H9 (cell line): Measurements from ENCODE around the gene CLRN1. TPM values are rescaled to one million over a fixed set of nuclear protein-coding genes. Genes with fewer than 3 reads are reported as not detected.

Source experiments
- DNase-seq: peaks from one replicate; pipeline ENCODE4 v3.0.0-alpha.2; 2017
- H2AFZ ChIP-seq: one replicate; pipeline ENCODE4 v1.6.1; 2013; ENCODE audit warnings: mild to moderate bottlenecking, low read length, control low read depth, moderate library complexity
- H2AK5ac ChIP-seq: 2 replicates; pipeline ENCODE4 v1.6.1; 2013; ENCODE audit warnings: low read length, control low read depth, mixed read lengths; ENCODE audit not compliant: insufficient read length
- H2BK120ac ChIP-seq: one replicate; pipeline ENCODE4 v1.6.1; 2013; ENCODE audit warnings: low read depth, mild to moderate bottlenecking, low read length, control low read depth, inconsistent platforms; ENCODE audit not compliant: poor library complexity, severe bottlenecking
- H2BK12ac ChIP-seq: 2 replicates; pipeline ENCODE4 v1.6.1; 2013; ENCODE audit warnings: low read length, control low read depth, mixed read lengths, low read depth; ENCODE audit not compliant: insufficient read length
- H2BK15ac ChIP-seq: 2 replicates; pipeline ENCODE4 v1.6.1; 2013; ENCODE audit warnings: low read depth, low read length, control low read depth
- H2BK20ac ChIP-seq: one replicate; pipeline ENCODE4 v1.6.1; 2013; ENCODE audit warnings: low read depth, mild to moderate bottlenecking, low read length, control low read depth, inconsistent platforms; ENCODE audit not compliant: poor library complexity, severe bottlenecking
- H2BK5ac ChIP-seq: 2 replicates; pipeline ENCODE4 v1.6.1; 2013; ENCODE audit warnings: low read length, control low read depth, mixed read lengths; ENCODE audit not compliant: insufficient read length
- H3K14ac ChIP-seq: 2 replicates; pipeline ENCODE4 v1.6.1; 2013; ENCODE audit warnings: low read length, control low read depth; ENCODE audit not compliant: insufficient read depth
- H3K18ac ChIP-seq: 2 replicates; pipeline ENCODE4 v1.6.1; 2013; ENCODE audit warnings: low read depth, mild to moderate bottlenecking, mixed read lengths, low read length, control low read depth; ENCODE audit not compliant: insufficient read length
- H3K23ac ChIP-seq: 2 replicates; pipeline ENCODE4 v1.6.1; 2013; ENCODE audit warnings: low read length, control low read depth, mixed read lengths, low read depth; ENCODE audit not compliant: insufficient read length
- H3K23me2 ChIP-seq: 2 replicates; pipeline ENCODE4 v1.6.1; 2013; ENCODE audit warnings: low read depth, mild to moderate bottlenecking, mixed read lengths, low read length, control low read depth; ENCODE audit not compliant: insufficient read length, poor library complexity, severe bottlenecking
- H3K27ac ChIP-seq: 2 replicates; pipeline ENCODE4 v1.5.1; 2013; ENCODE audit warnings: low read length, control low read depth, mixed read lengths, low read depth; ENCODE audit not compliant: insufficient read length
- H3K27me3 ChIP-seq: 2 replicates; pipeline ENCODE4 v1.6.1; 2013; ENCODE audit warnings: low read length, control low read depth, inconsistent platforms; ENCODE audit not compliant: insufficient read depth
- H3K4ac ChIP-seq: 2 replicates; pipeline ENCODE4 v1.6.1; 2013; ENCODE audit warnings: low read depth, mild to moderate bottlenecking, control low read depth, inconsistent platforms, low read length, moderate library complexity
- H3K4me1 ChIP-seq: 2 replicates; pipeline ENCODE4 v1.6.1; 2013; ENCODE audit warnings: low read length, control low read depth, inconsistent platforms; ENCODE audit not compliant: insufficient read depth
- H3K4me2 ChIP-seq: 2 replicates; pipeline ENCODE4 v1.6.1; 2013; ENCODE audit warnings: low read length, control low read depth, mixed read lengths; ENCODE audit not compliant: insufficient read length, insufficient read depth
- H3K56ac ChIP-seq: 2 replicates; pipeline ENCODE4 v1.6.1; 2013; ENCODE audit warnings: low read depth, mild to moderate bottlenecking, mixed read lengths, low read length, control low read depth; ENCODE audit not compliant: insufficient read length
- H3K79me1 ChIP-seq: 2 replicates; pipeline ENCODE4 v1.6.1; 2013; ENCODE audit warnings: low read depth, mild to moderate bottlenecking, moderate library complexity, low read length, control low read depth, inconsistent platforms; ENCODE audit not compliant: insufficient read depth, poor library complexity, severe bottlenecking
- H3K79me2 ChIP-seq: 2 replicates; pipeline ENCODE4 v1.6.1; 2013; ENCODE audit warnings: low read length, control low read depth, inconsistent platforms; ENCODE audit not compliant: insufficient read depth
- H3K9ac ChIP-seq: 2 replicates; pipeline ENCODE4 v1.6.1; 2013; ENCODE audit warnings: low read length, control low read depth, mixed read lengths; ENCODE audit not compliant: insufficient read length; ENCODE audit errors: extremely low read depth
- H3K9me3 ChIP-seq: one replicate; pipeline ENCODE4 v1.6.1; 2013; ENCODE audit warnings: low read depth, low read length, inconsistent platforms; ENCODE audit not compliant: control insufficient read depth
- H3T11ph ChIP-seq: one replicate; pipeline ENCODE4 v1.6.1; 2013; ENCODE audit warnings: mild to moderate bottlenecking, low read length, control low read depth, inconsistent platforms
- H4K20me1 ChIP-seq: one replicate; pipeline ENCODE4 v1.6.1; 2013; ENCODE audit not compliant: control insufficient read depth, insufficient read length, insufficient read depth
- H4K5ac ChIP-seq: 2 replicates; pipeline ENCODE4 v1.6.1; 2013; ENCODE audit warnings: low read depth, mild to moderate bottlenecking, mixed read lengths, low read length, control low read depth; ENCODE audit not compliant: insufficient read length
- H4K8ac ChIP-seq: replicated peaks from 2 replicates; pipeline ENCODE4 v1.6.1; 2013; ENCODE audit warnings: low read length, control low read depth, mixed read lengths, low read depth; ENCODE audit not compliant: insufficient read length
- H4K91ac ChIP-seq: 2 replicates; pipeline ENCODE4 v1.6.1; 2013; ENCODE audit warnings: low read depth, mild to moderate bottlenecking, moderate library complexity, mixed read lengths, low read length, control low read depth; ENCODE audit not compliant: insufficient read length
- H3K27ac Mint-ChIP-seq, 3 experiments: 2 replicates in 2 of 3; 3 replicates in 1 of 3; pipeline ENCODE4 v1.8.0; 2020 to 2021; ENCODE audit warnings: mixed read lengths in 3 of 3, mild to moderate bottlenecking in 1 of 3, moderate library complexity in 1 of 3
- H3K27me3 Mint-ChIP-seq: 2 replicates; pipeline ENCODE4 v1.8.0; 2021; ENCODE audit warnings: low read depth, mild to moderate bottlenecking, moderate library complexity, mixed read lengths
- H3K36me3 Mint-ChIP-seq, 3 experiments: 2 replicates in 2 of 3; 3 replicates in 1 of 3; pipeline ENCODE4 v1.8.0; 2020 to 2021; ENCODE audit warnings: low read depth in 3 of 3, mixed read lengths in 3 of 3; ENCODE audit not compliant: insufficient read depth in 1 of 3
- H3K4me1 Mint-ChIP-seq, 2 experiments: 2 replicates each; pipeline ENCODE4 v1.8.0; 2020; ENCODE audit warnings: mixed read lengths in 2 of 2
- H3K4me3 Mint-ChIP-seq, 2 experiments: 2 replicates in 1 of 2; 3 replicates in 1 of 2; pipeline ENCODE4 v1.8.0; 2020 to 2021; ENCODE audit warnings: mild to moderate bottlenecking in 2 of 2, mixed read lengths in 2 of 2, moderate library complexity in 1 of 2
- H3K9me3 Mint-ChIP-seq, 2 experiments: 2 replicates in 1 of 2; 3 replicates in 1 of 2; pipeline ENCODE4 v1.8.0; 2020; ENCODE audit warnings: mild to moderate bottlenecking in 2 of 2, mixed read lengths in 2 of 2, moderate library complexity in 1 of 2
- total RNA-seq: library from RNA; stranded (reverse); gene quantifications from 2 replicates; pipeline ENCODE4 v1.2.1, GENCODE V29; 2021
- TF ChIP-seq, protein P1 (sequence below): fragments of 200-600 bp; sonication (generic); conservative IDR thresholded peaks from 3 replicates; pipeline ENCODE4 v1.8.0; 2021; ENCODE audit warnings: antibody characterized with exemption, mild to moderate bottlenecking

The CLRN1 gene
- total RNA-seq, 1 experiment from 2014 or later: not detected

DNA sequence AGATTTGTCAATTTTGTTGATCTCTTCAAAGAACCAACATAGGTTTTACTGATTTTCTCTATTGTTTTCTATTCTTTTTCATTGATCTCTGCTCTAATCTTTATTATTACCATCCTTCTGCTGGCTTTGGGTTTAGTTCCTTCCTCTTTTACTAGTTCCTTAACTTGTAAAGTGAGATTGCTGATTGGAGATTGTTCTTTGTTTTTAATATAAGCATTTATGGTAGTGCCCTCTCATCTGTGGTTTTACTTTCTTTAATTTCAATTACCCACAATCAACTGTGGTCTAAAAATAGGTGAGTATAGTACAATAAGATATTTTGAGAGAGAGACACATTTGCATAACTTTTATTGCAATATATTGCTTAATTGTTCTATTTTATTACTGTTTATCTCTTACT, 13.2 kb upstream of the CLRN1 start:
- Histone ChIP-seq H2AK5ac (no peak overlapping the region), H2BK12ac (no peak overlapping the region), H3K4me2 (no peak overlapping the region), H3K79me2 (no peaks in the 10 kb centered on the region), H2BK15ac (no peak overlapping the region), H4K8ac (no peak overlapping the region), H4K5ac (no peak overlapping the region), H3K4me1 (no peaks in the 10 kb centered on the region; the same call in 1 of the 2 replicates), H3K9me3 (no peaks in the 10 kb centered on the region), H3K27me3 (no peaks in the 10 kb centered on the region), H3K23me2 (no peaks in the 10 kb centered on the region), H3K18ac (no peak overlapping the region), H3K56ac (no peak overlapping the region), H2BK5ac (no peak overlapping the region), H2BK120ac (no peak overlapping the region), H3T11ph (no peak overlapping the region), H3K4ac (no peak overlapping the region), H2AFZ (no peak overlapping the region), H4K20me1 (no peaks in the 10 kb centered on the region), H3K9ac (no peak overlapping the region), H3K27ac (no peak overlapping the region), H3K14ac (no peak overlapping the region), H3K23ac (no peak overlapping the region), H4K91ac (no peak overlapping the region), H3K79me1 (no peaks in the 10 kb centered on the region), H2BK20ac (no peak overlapping the region)
- no peaks in the 10 kb centered on the region for H3K9me3 Mint-ChIP-seq
- DNase-seq: no peak
- H3K4me3 Mint-ChIP-seq: no peak overlapping the region
- H3K36me3 Mint-ChIP-seq: no peaks in the 10 kb centered on the region
- no peak overlapping the region for H3K27ac Mint-ChIP-seq
- peaks cover 10 to 11% of the 10 kb centered on the region in 2 experiments for H3K4me1 Mint-ChIP-seq
- H3K27me3 Mint-ChIP-seq: no peaks in the 10 kb centered on the region
- TF ChIP-seq, protein P1, sequence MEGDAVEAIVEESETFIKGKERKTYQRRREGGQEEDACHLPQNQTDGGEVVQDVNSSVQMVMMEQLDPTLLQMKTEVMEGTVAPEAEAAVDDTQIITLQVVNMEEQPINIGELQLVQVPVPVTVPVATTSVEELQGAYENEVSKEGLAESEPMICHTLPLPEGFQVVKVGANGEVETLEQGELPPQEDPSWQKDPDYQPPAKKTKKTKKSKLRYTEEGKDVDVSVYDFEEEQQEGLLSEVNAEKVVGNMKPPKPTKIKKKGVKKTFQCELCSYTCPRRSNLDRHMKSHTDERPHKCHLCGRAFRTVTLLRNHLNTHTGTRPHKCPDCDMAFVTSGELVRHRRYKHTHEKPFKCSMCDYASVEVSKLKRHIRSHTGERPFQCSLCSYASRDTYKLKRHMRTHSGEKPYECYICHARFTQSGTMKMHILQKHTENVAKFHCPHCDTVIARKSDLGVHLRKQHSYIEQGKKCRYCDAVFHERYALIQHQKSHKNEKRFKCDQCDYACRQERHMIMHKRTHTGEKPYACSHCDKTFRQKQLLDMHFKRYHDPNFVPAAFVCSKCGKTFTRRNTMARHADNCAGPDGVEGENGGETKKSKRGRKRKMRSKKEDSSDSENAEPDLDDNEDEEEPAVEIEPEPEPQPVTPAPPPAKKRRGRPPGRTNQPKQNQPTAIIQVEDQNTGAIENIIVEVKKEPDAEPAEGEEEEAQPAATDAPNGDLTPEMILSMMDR: no peak
